HCT116 (cell line): ENCODE data around the gene HYAL2. TPM values are rescaled to one million over a fixed set of nuclear protein-coding genes. Genes with fewer than 3 reads are reported as not detected.

Source experiments
- ATAC-seq: fragments of 200-7000 bp; cut with Tn5 transposase; 2 replicates; pipeline ENCODE4 v1.9.1; 2020; ENCODE audit warnings: mild to moderate bottlenecking, moderate library complexity
- BruUV-seq: library from RNA; stranded (reverse); fragments of 400-500 nt; replicated peaks from 2 replicates; lab custom pipeline; 2021; lab: Mats Ljungman, UMichigan
- CTCF ChIA-PET: fragments of 300-600 bp; sonication (Branson Sonifier 250); formaldehyde crosslinking; loops from one replicate; lab custom pipeline; 2021; ENCODE audit warnings: antibody characterized with exemption; lab: Charles Lee
- POLR2A ChIA-PET: fragments of 300-600, 350-600 bp; sonication (Branson Sonifier 250); formaldehyde crosslinking; loops from one replicate; lab custom pipeline; 2021; ENCODE audit warnings: antibody characterized with exemption; lab: Charles Lee
- RAD21 ChIA-PET, 2 experiments: fragments of 300-600 bp; sonication (Branson Sonifier 250); formaldehyde crosslinking; loops; one replicate each; lab custom pipeline; 2023; ENCODE audit warnings: low total read pairs in 2 of 2; ENCODE audit not compliant: uncharacterized antibody in 2 of 2, unreplicated experiment in 2 of 2, low non-redundant PET in 1 of 2; lab: Charles Lee
- DNase-seq: peaks from one replicate; pipeline ENCODE4 v3.0.0-alpha.2; 2010; ENCODE audit warnings: low read depth, low spot score
- H2AFZ ChIP-seq: fragments of 200-600 bp; shearing (Covaris generic), sonication (generic); 2 replicates; pipeline ENCODE4 v1.6.1; 2017; ENCODE audit warnings: low read depth, mixed run types, mixed read lengths, antibody characterized with exemption, low read length; ENCODE audit not compliant: poor library complexity, severe bottlenecking
- H3K27ac ChIP-seq: 2 replicates; pipeline ENCODE4 v1.5.1; 2012; ENCODE audit warnings: low read depth, low read length
- H3K27me3 ChIP-seq: fragments of 200-600 bp; sonication (generic); 2 replicates; pipeline ENCODE4 v1.6.1; 2016; ENCODE audit warnings: mixed run types, low read length, mixed read lengths; ENCODE audit not compliant: insufficient read depth
- H3K36me3 ChIP-seq, 2 experiments: fragments of 200-500 bp in 1 of 2; fragments of 200-600 bp in 1 of 2; sonication (Bioruptor generic) in 1 of 2; sonication (generic) in 1 of 2; 2 replicates each; pipeline versions ENCODE4 v1.5.1 to v1.6.1; 2014 to 2016; ENCODE audit warnings: low read length in 2 of 2, inconsistent platforms in 1 of 2, mixed read lengths in 1 of 2, mixed run types in 1 of 2; ENCODE audit not compliant: insufficient read depth in 2 of 2, control insufficient read depth in 1 of 2
- H3K4me1 ChIP-seq, 2 experiments: fragments of 200-600 bp in 1 of 2; sonication (generic) in 1 of 2; 2 replicates each; pipeline versions ENCODE4 v1.5.1 to v1.6.1; 2012 to 2017; ENCODE audit warnings: low read length in 2 of 2, inconsistent platforms in 1 of 2, mild to moderate bottlenecking in 1 of 2, mixed read lengths in 1 of 2, mixed run types in 1 of 2, moderate library complexity in 1 of 2; ENCODE audit not compliant: insufficient read depth in 2 of 2, control insufficient read depth in 1 of 2
- H3K4me2 ChIP-seq: fragments of 200-600 bp; sonication (generic); 2 replicates; pipeline ENCODE4 v1.6.1; 2017; ENCODE audit warnings: mixed run types, low read length, mixed read lengths
- H3K4me3 ChIP-seq, 2 experiments: fragments of 200-600 bp in 1 of 2; sonication (generic) in 1 of 2; replicated peaks in 1 of 2; 2 replicates each; pipeline ENCODE4 v1.5.1; 2011 to 2016; ENCODE audit warnings: low read length in 2 of 2, control low read depth in 1 of 2, low read depth in 1 of 2, mild to moderate bottlenecking in 1 of 2, mixed read lengths in 1 of 2, mixed run types in 1 of 2
- H3K79me2 ChIP-seq: fragments of 200-600 bp; sonication (generic); 2 replicates; pipeline ENCODE4 v1.6.1; 2017; ENCODE audit warnings: mild to moderate bottlenecking, mixed run types, low read length, moderate library complexity, mixed read lengths; ENCODE audit not compliant: insufficient read depth
- H3K9ac ChIP-seq: fragments of 200-600 bp; sonication (generic); 2 replicates; pipeline ENCODE4 v1.6.1; 2016; ENCODE audit warnings: low read length, mixed read lengths
- H3K9me2 ChIP-seq: fragments of 200-600 bp; sonication (generic), shearing (Covaris generic); 2 replicates; pipeline ENCODE4 v1.6.1; 2017; ENCODE audit warnings: mixed run types, mild to moderate bottlenecking, moderate library complexity; ENCODE audit not compliant: insufficient read depth
- H3K9me3 ChIP-seq, 2 experiments: fragments of 200-500 bp in 1 of 2; fragments of 200-600 bp in 1 of 2; sonication (Bioruptor generic) in 1 of 2; sonication (generic) in 1 of 2; 2 replicates each; pipeline ENCODE4 v1.6.1; 2014 to 2017; ENCODE audit warnings: low read length in 2 of 2, mixed read lengths in 2 of 2, inconsistent platforms in 1 of 2, low read depth in 1 of 2, mild to moderate bottlenecking in 1 of 2, mixed run types in 1 of 2, moderate library complexity in 1 of 2; ENCODE audit not compliant: control insufficient read depth in 1 of 2, insufficient read depth in 1 of 2
- H4K20me1 ChIP-seq: fragments of 200-600 bp; sonication (generic), shearing (Covaris generic); 2 replicates; pipeline ENCODE4 v1.6.1; 2017; ENCODE audit warnings: mixed run types, mild to moderate bottlenecking, moderate library complexity; ENCODE audit not compliant: insufficient read depth
- JUND ChIP-seq: IDR thresholded peaks from 2 replicates; pipeline ENCODE4 v1.6.1; 2012
- POLR2A ChIP-seq: IDR thresholded peaks from 2 replicates; pipeline ENCODE4 v1.7.0; 2011; ENCODE audit warnings: borderline replicate concordance; ENCODE audit not compliant: insufficient read depth, insufficient read length; ENCODE audit errors: extremely low read depth
- POLR2AphosphoS5 ChIP-seq: IDR thresholded peaks from 2 replicates; pipeline ENCODE4 v1.6.1; 2011; ENCODE audit warnings: mild to moderate bottlenecking, low read depth, low read length, moderate library complexity
- RAD21 ChIP-seq: IDR thresholded peaks from 2 replicates; pipeline ENCODE4 v1.6.1; 2012; ENCODE audit warnings: low read depth, mild to moderate bottlenecking
- SP1 ChIP-seq: IDR thresholded peaks from 2 replicates; pipeline ENCODE4 v1.6.1; 2012; ENCODE audit warnings: low read depth
- SRF ChIP-seq: IDR thresholded peaks from 2 replicates; pipeline ENCODE4 v1.6.1; 2012; ENCODE audit warnings: low read depth
- TCF7L2 ChIP-seq: IDR thresholded peaks from 2 replicates; pipeline ENCODE4 v1.7.0; 2011; ENCODE audit warnings: borderline replicate concordance, inconsistent platforms; ENCODE audit not compliant: insufficient read depth, insufficient read length; ENCODE audit errors: extremely low read depth
- ZFX ChIP-seq: fragments of 450-650 bp; IDR thresholded peaks from 2 replicates; pipeline ENCODE4 v1.6.1; 2017
- ZNF274 ChIP-seq: fragments of 200-500 bp; sonication (Bioruptor generic); IDR thresholded peaks from 2 replicates; pipeline ENCODE4 v1.6.1; 2014; ENCODE audit warnings: mild to moderate bottlenecking, low read depth, low read length, inconsistent platforms
- intact Hi-C: fragments of 100-400 bp; cut with micrococcal nuclease; formaldehyde crosslinking; loops from 2 replicates; pipeline ENCODE4 v1.10.0; 2022
- total RNA-seq: library from RNA; stranded (reverse); gene quantifications from one replicate; pipeline ENCODE4 v1.2.1, GENCODE V29; 2021; ENCODE audit not compliant: unreplicated experiment
- TF ChIP-seq, protein P1 (sequence below), 3 experiments: fragments of 200-600 bp in 1 of 3; sonication (generic) in 1 of 3; IDR thresholded peaks in 2 of 3; conservative IDR thresholded peaks in 1 of 3; 2 replicates each; pipeline ENCODE4 v1.5.1; 2012 to 2017; ENCODE audit warnings: low read depth in 2 of 3, low read length in 2 of 3, antibody characterized with exemption in 1 of 3, borderline replicate concordance in 1 of 3, control low read depth in 1 of 3, mild to moderate bottlenecking in 1 of 3, mixed read lengths in 1 of 3, mixed run types in 1 of 3, moderate library complexity in 1 of 3; ENCODE audit not compliant: insufficient read depth in 1 of 3

The HYAL2 gene
- total RNA-seq, 1 experiment from 2014 or later = 42.2 TPM

DNA sequence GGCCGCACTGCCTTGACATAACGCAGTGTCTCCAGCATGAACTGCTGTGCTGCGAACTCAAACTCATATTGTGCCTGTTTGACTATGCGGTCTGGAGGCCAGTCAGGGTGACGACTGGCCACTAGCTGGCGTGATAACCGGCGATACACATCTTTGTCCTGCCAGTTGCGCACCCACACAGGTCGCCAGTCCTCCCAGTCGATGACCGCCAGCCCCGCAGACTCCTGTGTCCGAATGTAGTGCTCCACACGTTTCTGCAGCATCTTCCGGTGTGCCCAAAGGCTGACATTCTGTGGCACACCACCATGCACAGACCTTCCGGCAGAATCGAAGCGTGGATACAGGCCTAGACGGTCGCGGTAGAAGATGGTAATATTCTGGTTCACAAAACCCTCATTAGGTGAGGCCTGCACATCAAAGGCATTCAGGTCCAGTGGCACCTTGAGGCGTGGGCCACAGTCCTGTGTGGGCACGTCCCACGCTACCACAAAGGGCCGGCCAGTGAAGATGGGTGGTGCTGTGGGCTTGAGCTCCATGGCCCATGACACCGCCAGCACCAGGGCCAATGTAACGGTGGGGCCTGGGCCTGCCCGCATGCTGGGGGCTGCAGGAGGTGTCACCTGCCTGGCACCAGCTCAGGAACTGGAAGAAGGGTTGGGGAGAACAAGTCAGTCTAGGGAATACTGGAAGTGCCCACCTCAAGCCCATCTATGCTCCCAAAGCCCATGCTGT, 2.5 kb downstream of the HYAL2 start:
- Histone ChIP-seq H2AFZ (no peak overlapping the region), H3K79me2 (peaks cover 46% of the 10 kb centered on the region), H3K9me3 (no peaks in the 10 kb centered on the region), H3K9ac (peak overlapping the region; percentile 88), H3K27ac (peak overlapping the region; percentile 93), H3K9me2 (no peaks in the 10 kb centered on the region), H3K4me1 (peaks cover 64 to 90% of the 10 kb centered on the region in 2 experiments), H3K27me3 (no peaks in the 10 kb centered on the region), H3K4me3 (peak overlapping the region; percentile 64 to 92), H3K36me3 (peaks cover 4 to 19% of the 10 kb centered on the region in 2 experiments; a peak in 1 of 4 replicates), H4K20me1 (no peaks in the 10 kb centered on the region), H3K4me2 (peak overlapping the region; percentile 92)
- POLR2A ChIA-PET = interaction anchor here (1.9 kb wide), 1 partner anchor 28 kb away, joined by 4 read pairs; the partner anchor contains the start of gene IFRD2
- BruUV-seq = no TSS peak
- no peak for TF ChIP-seq POLR2A
- TF ChIP-seq TCF7L2 = peak; percentile 17
- no peak for TF ChIP-seq ZNF274
- no peak for TF ChIP-seq ZFX
- TF ChIP-seq SRF = no peak
- no peak for TF ChIP-seq POLR2AphosphoS5
- TF ChIP-seq RAD21 = no peak
- TF ChIP-seq, protein P1, sequence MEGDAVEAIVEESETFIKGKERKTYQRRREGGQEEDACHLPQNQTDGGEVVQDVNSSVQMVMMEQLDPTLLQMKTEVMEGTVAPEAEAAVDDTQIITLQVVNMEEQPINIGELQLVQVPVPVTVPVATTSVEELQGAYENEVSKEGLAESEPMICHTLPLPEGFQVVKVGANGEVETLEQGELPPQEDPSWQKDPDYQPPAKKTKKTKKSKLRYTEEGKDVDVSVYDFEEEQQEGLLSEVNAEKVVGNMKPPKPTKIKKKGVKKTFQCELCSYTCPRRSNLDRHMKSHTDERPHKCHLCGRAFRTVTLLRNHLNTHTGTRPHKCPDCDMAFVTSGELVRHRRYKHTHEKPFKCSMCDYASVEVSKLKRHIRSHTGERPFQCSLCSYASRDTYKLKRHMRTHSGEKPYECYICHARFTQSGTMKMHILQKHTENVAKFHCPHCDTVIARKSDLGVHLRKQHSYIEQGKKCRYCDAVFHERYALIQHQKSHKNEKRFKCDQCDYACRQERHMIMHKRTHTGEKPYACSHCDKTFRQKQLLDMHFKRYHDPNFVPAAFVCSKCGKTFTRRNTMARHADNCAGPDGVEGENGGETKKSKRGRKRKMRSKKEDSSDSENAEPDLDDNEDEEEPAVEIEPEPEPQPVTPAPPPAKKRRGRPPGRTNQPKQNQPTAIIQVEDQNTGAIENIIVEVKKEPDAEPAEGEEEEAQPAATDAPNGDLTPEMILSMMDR (IDR thresholded peaks at IDR 0.05 in 2 of 3, conservative IDR thresholded peaks at IDR 0.05 in 1 of 3; ENCODE audit: borderline replicate concordance in 1 of 3, insufficient read depth in 1 of 3, low read depth in 2 of 3, low read length in 2 of 3) = peak in 2 of 3 experiments; percentile 21 to 41; a peak in 3 of 6 replicates
- no peak for TF ChIP-seq JUND
- TF ChIP-seq SP1 = no peak
- DNase-seq (no peak), ATAC-seq (no peak)
- CTCF ChIA-PET = no interaction called here
- RAD21 ChIA-PET = interaction anchor here in 1 of 2 experiments (1.7 kb wide), 1 partner anchor 21 kb away, joined by 5 read pairs; the partner anchor contains the start of genes HYAL3 and NAA80
- intact Hi-C loops = no loop called here
